ENCODE measurements around the gene HOXD11. TPM values are rescaled to one million over a fixed set of nuclear protein-coding genes. Genes with fewer than 3 reads are reported as not detected.

Gene HOXD11
- total and polyA plus RNA-seq, 2 of the 4 experiments (the other 2 are of a cell fraction), result not detected

GRCh38 chr2:176109946-176110345, 2.9 kb downstream of the HOXD11 start:
- Histone ChIP-seq H2AK9ac (replicated peaks; ENCODE audit: low read depth, low read length, poor library complexity) (no peak overlapping the region), H3K56ac (ENCODE audit: extremely low read depth, insufficient read depth, low read length) (no peak overlapping the region), H3K4me3 (ENCODE audit: insufficient read depth, low read depth, low read length) (no peak overlapping the region), H3K27ac (ENCODE audit: insufficient read depth, low read length) (no peak overlapping the region), H3K9me1 (ENCODE audit: insufficient read depth, low read length) (no peaks in the 10 kb centered on the region), H3K36me3 (ENCODE audit: control insufficient read depth, insufficient read depth, low read length) (no peaks in the 10 kb centered on the region), H3K18ac (ENCODE audit: low read depth, low read length) (no peak overlapping the region), H2AK5ac (ENCODE audit: low read depth, low read length) (no peak overlapping the region), H2BK120ac (ENCODE audit: low read depth, low read length) (no peak overlapping the region), H3K23ac (ENCODE audit: low read depth, low read length) (no peak overlapping the region), H2BK15ac (ENCODE audit: low read depth, low read length) (no peak overlapping the region), H4K20me1 (ENCODE audit: insufficient read depth, low read length) (no peaks in the 10 kb centered on the region), H4K5ac (ENCODE audit: low read depth, low read length) (no peak overlapping the region), H3K79me1 (ENCODE audit: low read depth in 1 of 2, low read length in 2 of 2) (no peaks in the 10 kb centered on the region), H3K4me1 (ENCODE audit: control insufficient read depth, insufficient read depth, low read length) (no peaks in the 10 kb centered on the region), H4K8ac (ENCODE audit: low read depth in 2 of 2, low read length in 2 of 2) (no peak overlapping the region), H3K14ac (replicated peaks; ENCODE audit: low read depth, low read length) (no peak overlapping the region), H4K91ac (ENCODE audit: insufficient read depth, low read depth, low read length) (no peak overlapping the region), H3K9me3 (ENCODE audit: control insufficient read depth, insufficient read depth, low read length) (peaks cover 5% of the 10 kb centered on the region), H3K4ac (ENCODE audit: low read depth, low read length) (no peak overlapping the region), H2BK5ac (ENCODE audit: low read depth, low read length, poor library complexity, severe bottlenecking) (no peak overlapping the region), H2BK20ac (ENCODE audit: low read depth, low read length) (no peak overlapping the region), H2AFZ (replicated peaks; ENCODE audit: low read length, poor library complexity) (no peak overlapping the region), H3K27me3 (ENCODE audit: control insufficient read depth, insufficient read depth, low read length) (peaks cover 92% of the 10 kb centered on the region), H3K9ac (ENCODE audit: low read depth, low read length) (no peak overlapping the region), H3K4me2 (ENCODE audit: low read depth, low read length) (no peak overlapping the region)
- WGBS, 2 experiments (ENCODE audit: extremely low coverage in 2 of 2, insufficient read length in 1 of 2), result no CpG with 5 or more reads among the region's 4 CpGs
- in situ Hi-C loops (cut with MboI; ENCODE audit: low sequenced_read_pairs) (no loop called here), intact Hi-C loops (cut with micrococcal nuclease) (no loop called here), dilution Hi-C loops (cut with HindIII; ENCODE audit: low sequenced_read_pairs, unreplicated experiment) (no loop called here)
- no TSS peak for BruUV-seq (replicated peaks)
- CTCF ChIA-PET, result interaction anchor here (0.8 to 1.3 kb wide), 4 partner anchors 12 to 544 kb away, joined by 3 to 4 read pairs (median 4); no protein-coding TSS in a partner anchor
- POLR2A ChIA-PET (ENCODE audit: unreplicated experiment), result no interaction called here
- DNase-seq (no peak), ATAC-seq (ENCODE audit: low read depth) (no peak)
- no peak for TF ChIP-seq RFX5 (IDR thresholded peaks at IDR 0.05; ENCODE audit: low read depth, low read length)
- TF ChIP-seq RAD21 (IDR thresholded peaks at IDR 0.05; ENCODE audit: low read length), result no peak
- TF ChIP-seq CTCF (conservative IDR thresholded peaks at IDR 0.05; ENCODE audit: low read depth, low read length), result no peak
- no peak for TF ChIP-seq ELK1 (IDR thresholded peaks at IDR 0.05; ENCODE audit: borderline replicate concordance, low read depth, low read length)
- TF ChIP-seq CEBPB (IDR thresholded peaks at IDR 0.05; ENCODE audit: low read depth, low read length), result no peak
- TF ChIP-seq MAZ (IDR thresholded peaks at IDR 0.05; ENCODE audit: borderline replicate concordance, low read depth, low read length), result no peak
- TF ChIP-seq NFE2L2 (IDR thresholded peaks at IDR 0.05; ENCODE audit: low read depth, low read length), result no peak
- TF ChIP-seq FOS (IDR thresholded peaks at IDR 0.05; ENCODE audit: low read depth, low read length), result no peak
- TF ChIP-seq CHD1 (IDR thresholded peaks at IDR 0.05; ENCODE audit: low read depth, low read length), result no peak
